Ammon's horn (tissue), 1 donor: ENCODE data around the gene MYH9.
"Not testable (repeated sequence)": the region's sequence is repeated elsewhere in the genome, so short reads cannot be mapped to it uniquely, and the experiment has no call there.

Experiments used
- DNase-seq: peaks from one replicate; pipeline ENCODE4 v3.0.0-alpha.2; 2016; ENCODE audit warnings: low spot score

Gene MYH9

DNA sequence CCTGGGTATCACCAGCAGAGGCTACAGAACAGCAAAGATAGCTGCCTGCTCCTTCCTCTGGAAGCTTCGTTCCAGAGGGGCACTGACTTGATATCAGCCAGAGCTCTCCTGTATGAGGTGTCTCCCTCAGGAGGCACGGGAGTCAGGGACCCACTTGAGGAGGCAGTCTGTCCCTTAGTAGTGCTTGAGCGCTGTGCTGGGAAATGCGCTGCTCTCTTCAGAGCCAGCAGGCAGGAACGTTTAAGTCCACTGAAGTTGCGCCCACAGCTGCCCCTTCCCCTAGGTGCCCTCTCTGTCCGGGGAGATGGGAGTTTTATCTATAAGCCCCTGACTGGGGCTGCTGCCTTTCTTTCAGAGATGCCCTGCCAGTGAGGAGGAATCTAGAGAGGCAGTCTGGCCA, 116.5 kb downstream of the MYH9 start:
- not testable (repeated sequence) for DNase-seq

- DNase-seq, result no peak
Observed at GRCh38 chr22:36267896-36268485, 119.8 kb downstream of the MYH9 start.

- DNase-seq, result no peak
Observed at GRCh38 chr22:36267058-36267457, 120.7 kb downstream of the MYH9 start.

- not testable (repeated sequence) for DNase-seq
Observed at GRCh38 chr22:36263886-36264664, 123.7 kb downstream of the MYH9 start.

DNA sequence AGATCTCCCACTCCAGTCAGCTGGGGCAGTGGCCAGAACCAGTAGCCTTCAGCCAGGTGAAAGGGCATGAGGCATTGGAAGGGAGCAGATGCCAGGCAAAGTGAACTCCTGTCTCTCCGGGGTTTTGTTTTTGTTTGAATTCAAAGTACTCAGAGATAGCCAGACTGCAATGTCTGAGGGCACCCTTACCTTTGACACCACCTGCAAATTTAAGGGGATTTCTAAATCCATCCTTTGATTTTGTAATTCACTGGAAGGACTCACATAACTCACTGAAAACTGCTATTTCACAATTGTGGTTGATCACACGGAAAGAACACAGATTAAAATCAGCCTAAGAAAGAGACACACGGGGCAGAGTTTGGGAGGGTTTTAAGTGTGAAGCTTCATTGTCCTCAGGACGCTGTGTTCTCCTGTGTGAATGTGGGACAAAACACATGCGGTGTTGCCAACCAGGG, 124.5 kb downstream of the MYH9 start:
- DNase-seq, result not testable (repeated sequence)

GRCh38 chr22:36262307-36262706, 125.5 kb downstream of the MYH9 start:
- DNase-seq, result not testable (repeated sequence)

DNA sequence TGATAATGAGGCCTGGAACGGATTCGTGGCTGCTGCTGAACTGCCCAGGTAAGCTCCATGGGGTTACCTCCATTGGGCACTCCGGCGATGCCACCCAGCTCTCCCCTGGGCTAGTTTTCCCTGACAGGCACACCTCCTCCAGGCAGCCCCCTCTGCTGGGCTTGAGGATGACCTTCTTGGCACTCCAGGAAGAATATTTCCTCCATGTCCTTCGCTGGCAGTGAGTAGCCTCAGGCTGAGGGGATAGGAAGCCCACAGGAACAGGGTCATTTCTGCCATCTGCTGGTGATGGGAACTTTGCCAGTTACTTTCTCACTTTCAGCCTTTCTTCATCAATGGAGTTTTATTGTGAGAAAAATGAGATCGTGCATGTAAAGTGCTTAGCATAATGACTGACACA, 126.1 kb downstream of the MYH9 start:
- not testable (repeated sequence) for DNase-seq

DNA sequence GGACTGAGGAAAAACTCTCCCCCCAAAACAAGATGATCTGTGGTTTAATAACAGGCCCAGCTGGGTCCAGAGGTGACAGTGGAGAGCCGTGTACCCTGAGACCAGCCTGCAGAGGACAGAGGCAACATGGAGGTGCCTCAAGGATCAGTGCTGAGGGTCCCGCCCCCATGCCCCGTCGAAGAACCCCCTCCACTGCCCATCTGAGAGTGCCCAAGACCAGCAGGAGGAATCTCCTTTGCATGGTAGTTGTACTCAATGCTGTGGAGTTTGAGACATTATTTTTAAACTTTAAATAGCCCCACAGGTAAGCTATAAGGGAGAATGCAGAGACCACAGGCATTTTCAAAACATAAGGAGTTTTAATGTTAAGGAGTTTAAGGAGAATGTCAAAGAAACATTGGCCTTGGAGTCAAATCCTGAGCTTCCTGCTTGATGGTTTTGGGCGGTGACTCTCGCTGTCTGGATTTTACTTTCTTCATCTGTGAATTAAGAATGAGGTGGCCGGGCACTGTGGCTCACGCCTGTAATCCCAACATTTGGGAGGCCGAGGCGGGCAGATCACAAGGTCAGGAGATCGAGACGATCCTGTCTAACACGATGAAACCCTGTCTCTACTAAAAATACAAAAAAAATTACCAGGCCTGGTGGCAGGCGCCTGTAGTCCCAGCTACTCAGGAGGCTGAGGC, 128.0 kb downstream of the MYH9 start:
- DNase-seq, result no peak

DNA sequence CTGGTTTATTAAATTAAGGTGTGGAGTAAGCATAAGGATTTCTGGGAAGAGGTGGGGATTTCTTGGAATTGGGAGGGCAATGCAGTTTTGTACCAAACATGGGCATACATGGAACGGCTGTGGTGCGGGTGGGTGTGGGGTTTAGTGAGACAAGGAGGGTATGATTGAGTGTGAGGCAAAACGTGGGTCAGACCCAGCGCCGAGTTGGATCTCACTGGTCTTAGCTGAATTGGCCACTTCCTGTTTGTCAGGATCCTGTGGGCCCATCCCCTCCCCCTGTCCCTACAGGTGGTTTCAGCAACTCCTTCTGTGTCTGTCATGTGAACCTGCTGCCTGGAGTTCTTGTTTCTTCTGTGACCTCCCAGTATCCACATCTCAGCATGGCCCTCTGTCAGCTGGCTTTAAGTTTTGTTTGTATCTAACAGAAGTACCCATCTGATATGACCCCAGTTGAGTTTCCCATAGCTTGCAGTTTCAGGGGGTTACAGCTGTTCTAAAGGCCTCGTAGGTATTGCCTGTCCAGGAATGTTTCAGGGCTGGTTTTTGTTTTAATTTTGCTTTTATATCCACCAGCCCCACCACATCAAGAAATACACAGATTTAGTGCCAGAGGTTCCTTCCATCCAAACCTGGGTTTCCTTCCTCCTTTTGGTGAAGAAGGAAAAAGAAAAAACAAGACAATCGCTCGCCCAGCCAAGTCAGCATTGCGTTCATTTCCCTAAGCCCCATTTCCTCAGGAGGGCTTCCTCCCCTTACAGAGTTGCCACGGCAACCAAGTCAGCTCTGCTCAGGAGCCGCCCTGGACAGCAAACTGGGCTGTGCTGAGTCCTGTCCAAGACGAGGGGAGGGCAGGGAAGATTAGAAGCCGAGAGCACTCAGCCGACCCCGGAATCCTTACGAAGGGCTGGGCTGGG, 128.8 kb downstream of the MYH9 start:
- DNase-seq, result no peak

DNA sequence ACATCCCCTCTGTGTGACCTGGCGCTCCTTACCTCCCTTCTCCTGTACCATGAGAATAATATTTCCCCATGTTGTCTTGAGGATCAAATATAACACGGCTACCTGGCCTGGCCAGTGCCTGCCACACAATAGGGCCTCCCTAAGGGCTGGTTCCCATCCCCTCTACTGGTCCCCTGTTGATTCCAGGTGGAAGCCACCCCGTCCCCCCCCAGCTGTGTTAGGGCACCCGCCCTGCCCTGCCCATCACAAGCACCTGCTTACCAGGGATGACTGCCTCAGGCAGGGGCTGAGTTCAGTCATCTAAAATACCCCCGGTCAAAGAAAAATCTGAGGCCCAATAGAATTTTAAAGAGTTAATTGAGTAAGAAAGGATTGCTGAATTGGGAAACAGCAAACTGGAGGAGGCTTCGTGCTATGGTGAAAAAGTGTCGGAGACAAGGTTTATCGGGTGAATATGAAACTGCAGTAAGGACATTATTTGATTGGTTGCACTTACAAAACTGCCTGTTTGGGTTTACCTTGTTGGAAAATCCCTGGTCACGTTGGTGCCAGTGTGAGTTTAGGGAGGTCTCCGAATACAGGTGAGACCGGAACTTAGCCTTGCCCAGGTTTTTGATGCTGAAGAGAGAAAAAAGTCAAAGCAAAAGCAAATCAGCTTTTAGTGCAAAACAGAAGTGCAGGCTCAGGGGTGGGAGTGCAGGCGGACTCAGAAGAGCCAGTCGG, 129.7 kb downstream of the MYH9 start:
- no peak for DNase-seq

- no peak for DNase-seq
Observed at GRCh38 chr22:36257308-36257707, 130.5 kb downstream of the MYH9 start.

GRCh38 chr22:36256478-36256877, 131.3 kb downstream of the MYH9 start:
- DNase-seq, result no peak

- DNase-seq, result not testable (repeated sequence)
Observed at GRCh38 chr22:36255572-36255971, 132.2 kb downstream of the MYH9 start.

DNA sequence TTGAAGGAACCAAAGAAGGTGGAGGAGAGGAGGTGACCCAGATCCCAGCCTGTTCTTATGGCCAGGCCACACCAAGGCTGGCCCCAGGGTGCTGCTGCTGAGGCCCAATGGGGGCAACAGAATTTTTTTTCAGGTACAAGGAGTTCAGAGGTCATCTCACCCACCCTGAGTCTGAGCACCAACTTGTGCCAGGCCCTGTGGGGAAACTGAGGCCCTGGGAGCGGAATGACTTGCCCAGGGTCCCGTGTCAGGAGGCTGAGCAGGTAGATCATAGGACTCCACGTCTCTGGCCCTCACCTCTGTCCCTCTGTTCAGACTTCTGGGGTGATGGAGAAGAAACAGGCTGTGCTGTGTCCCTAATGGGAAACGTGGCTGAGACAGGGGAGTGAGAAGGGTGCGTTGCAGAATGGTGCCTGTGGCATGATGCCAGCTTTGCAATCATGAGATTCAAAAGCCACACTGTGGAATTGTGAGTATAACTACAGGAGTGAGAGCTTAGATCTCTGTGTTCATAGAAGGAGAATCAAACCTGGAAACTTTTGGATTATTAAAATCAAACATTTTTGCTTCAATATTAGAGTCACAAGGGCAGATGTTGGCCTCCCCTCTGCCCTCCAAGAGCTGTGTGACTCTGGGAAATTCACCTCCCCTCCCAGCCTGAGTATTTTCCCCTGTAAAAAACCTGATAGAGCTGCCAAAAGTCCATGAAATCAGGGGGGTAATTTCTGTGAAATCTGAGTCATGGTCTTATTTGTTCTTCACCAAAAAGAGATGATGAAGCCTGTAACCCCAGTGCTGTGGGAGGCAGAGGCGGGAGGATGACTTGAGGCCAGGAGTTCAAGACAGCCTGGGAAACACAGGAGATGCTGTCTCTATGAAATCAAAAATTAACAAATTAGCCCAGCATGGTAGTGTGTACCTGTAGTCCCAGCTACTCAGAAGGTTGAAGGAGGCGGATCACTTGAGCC, 134.0 kb downstream of the MYH9 start:
- DNase-seq, result no peak

DNA sequence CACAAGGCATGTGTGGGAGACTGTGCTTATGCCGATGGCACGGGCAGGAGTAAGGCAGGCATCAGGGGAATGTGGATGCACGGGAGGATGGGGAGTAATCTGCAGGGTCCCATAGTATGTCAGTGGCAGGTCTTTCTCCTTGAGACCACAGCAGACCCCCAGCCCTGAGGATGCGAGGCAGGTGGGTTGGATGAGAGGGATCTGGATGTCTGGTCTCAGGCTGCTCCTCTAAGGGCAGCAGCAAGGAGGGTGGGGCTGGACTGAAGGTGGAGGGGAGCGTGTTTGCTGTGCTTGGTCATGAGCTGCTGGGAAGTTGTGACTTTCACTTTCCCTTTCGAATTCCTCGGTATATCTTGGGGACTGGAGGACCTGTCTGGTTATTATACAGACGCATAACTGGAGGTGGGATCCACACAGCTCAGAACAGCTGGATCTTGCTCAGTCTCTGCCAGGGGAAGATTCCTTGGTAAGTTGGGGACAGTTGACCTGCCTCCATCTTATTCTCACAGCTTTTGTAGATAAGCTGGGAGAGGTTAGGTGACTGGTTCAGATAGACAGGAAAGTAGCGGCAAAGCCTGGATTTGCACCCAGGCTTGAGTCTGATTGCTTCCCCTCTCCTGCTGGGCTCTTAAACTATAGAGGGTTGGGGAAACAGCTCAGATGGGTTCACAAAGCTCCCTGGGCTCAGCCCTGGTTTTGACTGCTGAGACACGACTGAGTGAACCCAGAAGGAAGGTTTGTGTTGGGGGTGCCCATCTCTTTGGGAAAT, 134.8 kb downstream of the MYH9 start, which contains the start of gene APOL1:
Gene APOL1 (plus strand): TSS at position 380 of the 769 bp plus-strand sequence. CDS start 1,823 bp downstream, outside the sequence.
- DNase-seq, result peak; percentile 57

DNA sequence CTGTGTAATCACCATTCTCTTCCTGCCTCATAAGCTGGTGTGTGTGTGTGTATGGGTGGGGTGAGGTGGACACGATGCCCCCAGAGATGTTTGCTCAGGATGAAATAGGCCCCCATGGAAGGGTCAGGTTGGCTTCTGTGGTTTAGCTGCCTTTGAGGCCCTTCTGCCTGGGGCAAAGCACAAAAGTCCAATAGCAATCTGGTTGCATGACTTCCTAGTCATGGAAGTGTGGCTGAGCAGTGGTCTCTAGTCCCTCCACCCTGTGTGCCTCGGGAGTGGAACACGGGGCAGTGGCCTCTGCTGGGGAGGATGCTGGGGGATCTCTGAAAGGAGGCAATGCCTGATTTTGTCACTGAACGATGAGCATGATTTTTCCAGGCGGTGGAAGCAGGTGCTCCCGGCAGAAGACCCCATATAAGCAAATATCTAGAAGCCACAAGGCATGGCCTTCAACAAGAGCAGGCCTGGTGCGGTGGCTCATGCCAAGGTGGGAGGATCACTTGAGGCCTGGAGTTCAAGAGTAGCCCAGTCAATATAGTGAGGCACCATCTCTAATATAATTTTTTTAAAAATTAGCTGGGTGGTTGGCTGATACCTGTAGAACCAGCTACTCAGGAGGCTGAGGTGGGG, 135.7 kb downstream of the MYH9 start:
- DNase-seq, result not testable (repeated sequence)

DNA sequence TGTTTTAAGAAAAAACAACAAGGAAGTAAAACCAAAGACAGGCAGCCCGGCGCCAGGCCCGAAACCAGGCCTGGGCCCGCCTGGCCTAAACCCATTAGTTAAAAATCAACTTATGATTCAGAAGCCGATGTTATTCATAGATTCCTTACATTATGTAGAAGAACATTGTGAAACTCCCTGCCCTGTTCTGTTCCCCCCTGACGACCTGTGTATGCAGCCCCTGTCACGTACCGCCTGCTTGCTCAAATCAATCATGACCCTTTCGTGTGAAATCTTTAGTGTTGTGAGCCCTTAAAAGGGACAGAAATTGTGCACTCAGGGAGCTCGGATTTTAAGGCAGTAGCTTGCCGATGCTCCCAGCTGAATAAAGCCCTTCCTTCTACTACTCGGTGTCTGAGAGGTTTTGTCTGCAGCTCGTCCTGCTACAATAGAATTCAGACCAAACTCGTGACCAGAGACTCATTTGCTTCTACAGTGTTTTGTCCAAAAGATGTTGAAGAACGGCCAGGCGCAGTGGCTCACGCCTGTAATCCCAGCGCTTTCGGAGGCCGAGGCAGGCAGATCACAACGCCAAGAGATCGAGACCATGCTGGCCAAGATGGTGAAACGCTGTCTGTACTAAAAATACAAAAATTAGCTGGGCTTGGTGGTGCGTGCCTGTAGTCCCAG, 137.3 kb downstream of the MYH9 start:
- DNase-seq, result peak; percentile 26

- DNase-seq, result no peak
Observed at GRCh38 chr22:36249160-36249559, 138.6 kb downstream of the MYH9 start.
